T-helper 2 cell treated with Interferon-gamma antibody and Interleukin-4, amounts not matched to agents 5 μg/mL and 100 μg/mL, for 36 hours (primary cell): ENCODE results near the gene KLRB1.
"Not testable (repeated sequence)": the region's sequence is repeated elsewhere in the genome, so short reads cannot be mapped to it uniquely, and the experiment has no call there.

ENCODE experiments used
- DNase-seq: peaks from one replicate; pipeline ENCODE4 v3.0.0; 2021; ENCODE audit warnings: low spot score
- H3K27ac Mint-ChIP-seq: one replicate; pipeline ENCODE4 v1.8.0; 2021; ENCODE audit warnings: mild to moderate bottlenecking, mixed read lengths
- H3K27me3 Mint-ChIP-seq: one replicate; pipeline ENCODE4 v1.8.0; 2021; ENCODE audit warnings: low read depth, mixed read lengths
- H3K36me3 Mint-ChIP-seq: one replicate; pipeline ENCODE4 v1.8.0; 2021; ENCODE audit warnings: low read depth, mixed read lengths
- H3K4me1 Mint-ChIP-seq: one replicate; pipeline ENCODE4 v1.8.0; 2021; ENCODE audit warnings: low read depth, mixed read lengths
- H3K4me3 Mint-ChIP-seq: one replicate; pipeline ENCODE4 v1.8.0; 2022; ENCODE audit warnings: mild to moderate bottlenecking, moderate library complexity, mixed read lengths
- H3K9me3 Mint-ChIP-seq: one replicate; pipeline ENCODE4 v1.8.0; 2021; ENCODE audit warnings: mixed read lengths

KLRB1 gene

GRCh38 chr12:9607716-9608115, at the start of gene KLRB1:
Gene KLRB1 (minus strand): TSS chr12:9607916. CDS start chr12:9607839, 77 bp downstream.
- Mint-ChIP-seq H3K27ac (no peak within 1 kb of the TSS), H3K36me3 (peaks cover 26% of the 10 kb centered on the region), H3K9me3 (peaks cover 28% of the 10 kb centered on the region), H3K4me1 (peaks cover 12% of the 10 kb centered on the region), H3K27me3 (peaks cover 15% of the 10 kb centered on the region), H3K4me3 (no peak within 1 kb of the TSS)
- no peak for DNase-seq

DNA sequence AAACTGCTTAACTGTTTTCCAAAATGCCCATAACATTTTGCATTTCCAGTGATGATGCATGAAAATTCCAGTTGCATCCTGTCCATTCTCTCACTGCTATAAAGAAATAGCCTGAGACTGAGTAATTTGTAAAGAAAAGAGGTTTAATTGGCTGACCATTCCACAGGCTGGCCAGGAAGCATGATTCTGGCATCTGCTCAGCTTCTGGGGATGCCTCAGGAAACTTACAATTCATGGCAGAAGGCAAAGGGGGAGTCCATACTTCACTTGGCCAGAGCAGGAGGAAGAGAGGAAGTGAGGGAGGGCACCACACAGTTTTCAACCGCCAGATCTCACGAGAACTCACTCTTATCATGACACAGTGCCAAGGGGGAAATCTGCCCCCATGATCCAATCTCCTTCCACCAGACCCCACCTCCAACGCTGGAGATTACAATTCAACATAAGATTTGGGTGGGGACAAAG, 43.6 kb upstream of the KLRB1 start:
- peaks cover 6% of the 10 kb centered on the region for H3K9me3 Mint-ChIP-seq
- peak overlapping the region; percentile 93 for H3K27ac Mint-ChIP-seq
- peaks cover 60% of the 10 kb centered on the region for H3K4me1 Mint-ChIP-seq
- peaks cover 73% of the 10 kb centered on the region for H3K36me3 Mint-ChIP-seq
- H3K4me3 Mint-ChIP-seq, result peak overlapping the region; percentile 99
- peak; percentile 73 for DNase-seq
- H3K27me3 Mint-ChIP-seq, result peaks cover 3% of the 10 kb centered on the region

DNA sequence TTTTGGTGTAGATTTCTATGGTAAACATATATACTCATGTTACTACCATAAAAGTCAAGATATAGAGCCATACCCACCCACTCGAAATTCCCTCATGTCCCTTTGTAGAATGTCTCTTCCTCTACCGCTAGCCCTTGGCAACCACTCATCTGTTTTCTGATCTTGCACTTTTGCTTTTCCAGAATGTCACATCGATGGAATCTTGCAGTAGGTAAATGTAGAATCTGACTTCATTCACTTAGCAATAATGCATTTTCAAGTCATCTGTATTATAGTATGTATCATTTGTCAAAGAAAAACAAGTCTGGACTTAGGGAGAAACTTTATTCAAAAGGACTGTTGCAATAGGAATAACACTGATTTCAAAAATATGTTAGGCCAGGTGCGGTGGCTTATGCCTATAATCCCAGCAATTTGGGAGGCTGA, 42.4 kb upstream of the KLRB1 start:
- H3K4me3 Mint-ChIP-seq, result peak overlapping the region; percentile 99
- peak overlapping the region; percentile 93 for H3K27ac Mint-ChIP-seq
- peaks cover 12% of the 10 kb centered on the region for H3K9me3 Mint-ChIP-seq
- peaks cover 55% of the 10 kb centered on the region for H3K4me1 Mint-ChIP-seq
- peaks cover 65% of the 10 kb centered on the region for H3K36me3 Mint-ChIP-seq
- H3K27me3 Mint-ChIP-seq, result peaks cover 3% of the 10 kb centered on the region
- DNase-seq, result no peak

- peaks cover 19% of the 10 kb centered on the region for H3K9me3 Mint-ChIP-seq
- H3K27me3 Mint-ChIP-seq, result peaks cover 3% of the 10 kb centered on the region
- H3K27ac Mint-ChIP-seq, result peak overlapping the region; percentile 93
- H3K4me3 Mint-ChIP-seq, result peak overlapping the region; percentile 99
- H3K4me1 Mint-ChIP-seq, result peaks cover 53% of the 10 kb centered on the region
- DNase-seq, result no peak
- H3K36me3 Mint-ChIP-seq, result peaks cover 65% of the 10 kb centered on the region
Measured at GRCh38 chr12:9649532-9649940, 41.8 kb upstream of the KLRB1 start.

GRCh38 chr12:9648701-9649531, 41.2 kb upstream of the KLRB1 start:
- peaks cover 24% of the 10 kb centered on the region for H3K9me3 Mint-ChIP-seq
- H3K4me1 Mint-ChIP-seq, result peaks cover 52% of the 10 kb centered on the region
- no peak for DNase-seq
- H3K4me3 Mint-ChIP-seq, result peak overlapping the region; percentile 99
- peaks cover 61% of the 10 kb centered on the region for H3K36me3 Mint-ChIP-seq
- peak overlapping the region; percentile 93 for H3K27ac Mint-ChIP-seq
- peaks cover 3% of the 10 kb centered on the region for H3K27me3 Mint-ChIP-seq

DNA sequence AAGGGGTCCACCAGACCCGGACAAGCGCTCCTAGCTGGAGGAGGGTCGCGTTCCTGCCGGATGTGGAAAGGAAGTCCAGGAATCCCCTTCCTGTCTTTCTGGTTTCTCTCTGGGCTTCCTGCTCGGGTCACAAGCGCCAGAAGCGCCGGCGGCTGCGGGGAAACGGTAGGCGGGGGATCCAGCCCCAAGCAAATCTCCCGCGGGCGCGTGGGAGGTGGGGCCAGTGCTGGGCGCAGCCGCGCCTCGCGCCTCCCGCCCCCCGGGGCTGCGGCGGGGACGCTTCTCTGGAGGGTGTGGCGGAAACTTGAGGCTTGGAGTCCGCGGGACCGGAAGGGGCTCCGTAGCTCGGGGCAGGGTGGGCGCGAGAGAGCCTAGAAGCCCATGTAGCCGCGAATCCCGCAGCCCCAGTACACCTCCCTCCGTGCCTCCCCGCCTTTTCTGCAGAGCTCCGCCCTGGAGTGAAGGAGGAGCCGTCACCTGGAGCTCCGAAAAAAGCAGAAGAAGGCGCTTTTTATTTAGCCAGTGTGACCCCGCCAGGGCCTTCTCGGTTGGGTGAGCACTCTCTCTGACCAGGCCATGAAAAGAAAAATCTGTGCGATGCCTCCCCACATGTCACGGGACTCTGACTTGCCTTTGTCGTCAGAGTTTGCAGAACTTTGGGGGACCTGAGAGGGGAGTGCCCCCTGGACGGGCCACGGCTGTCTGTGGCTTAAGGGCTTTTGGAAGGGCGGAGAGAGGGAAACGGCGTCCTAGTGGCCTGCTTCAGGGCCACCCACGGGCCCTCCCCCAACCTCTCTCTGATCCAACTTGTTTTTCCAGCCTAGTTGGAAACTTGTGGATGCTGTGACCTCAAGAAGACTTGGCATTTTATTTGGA, 40.3 kb upstream of the KLRB1 start:
- peaks cover 52% of the 10 kb centered on the region for H3K4me1 Mint-ChIP-seq
- H3K27ac Mint-ChIP-seq, result peak overlapping the region; percentile 93
- peaks cover 56% of the 10 kb centered on the region for H3K36me3 Mint-ChIP-seq
- H3K9me3 Mint-ChIP-seq, result peaks cover 27% of the 10 kb centered on the region
- peak overlapping the region; percentile 99 for H3K4me3 Mint-ChIP-seq
- peak; percentile 96 for DNase-seq
- peaks cover 3% of the 10 kb centered on the region for H3K27me3 Mint-ChIP-seq

- peak overlapping the region; percentile 99 for H3K4me3 Mint-ChIP-seq
- no peak for DNase-seq
- H3K4me1 Mint-ChIP-seq, result peaks cover 54% of the 10 kb centered on the region
- peaks cover 3% of the 10 kb centered on the region for H3K27me3 Mint-ChIP-seq
- H3K36me3 Mint-ChIP-seq, result peaks cover 54% of the 10 kb centered on the region
- peak overlapping the region; percentile 90 for H3K27ac Mint-ChIP-seq
- H3K9me3 Mint-ChIP-seq, result peaks cover 27% of the 10 kb centered on the region
Measured at GRCh38 chr12:9646794-9647781, 39.4 kb upstream of the KLRB1 start.

DNA sequence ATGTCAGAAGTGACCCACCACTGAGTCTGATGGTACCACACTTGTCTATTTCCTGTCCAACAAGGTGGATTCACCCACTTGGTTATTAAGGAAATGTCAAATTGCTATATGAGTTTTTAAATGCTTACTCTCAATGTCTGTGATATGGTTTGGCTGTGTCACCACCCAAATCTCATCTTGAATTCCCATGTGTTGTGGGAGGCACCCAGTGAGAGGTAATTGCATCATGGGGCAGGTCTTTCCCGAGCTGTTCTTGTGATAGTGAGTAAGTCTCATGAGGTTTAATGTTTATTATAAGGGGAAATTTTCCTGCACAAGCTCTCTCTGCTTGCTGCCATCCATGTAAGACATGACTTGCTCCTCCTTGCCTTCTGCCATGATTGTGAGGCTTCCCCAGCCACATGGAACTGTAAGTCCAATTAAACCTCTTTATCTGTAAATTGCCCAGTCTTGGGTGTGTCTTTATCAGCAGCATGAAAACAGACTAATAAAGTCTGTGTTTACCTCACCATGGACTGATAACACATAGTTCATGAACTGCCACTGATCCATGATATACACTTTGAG, 37.4 kb upstream of the KLRB1 start:
- H3K36me3 Mint-ChIP-seq, result peaks cover 49% of the 10 kb centered on the region

GRCh38 chr12:9643266-9643660, 35.5 kb upstream of the KLRB1 start:
- Mint-ChIP-seq H3K36me3 (peaks cover 38% of the 10 kb centered on the region), H3K27ac (peak overlapping the region; percentile 19), H3K9me3 (peaks cover 48% of the 10 kb centered on the region), H3K4me3 (peak overlapping the region; percentile 9), H3K4me1 (peaks cover 45% of the 10 kb centered on the region), H3K27me3 (no peaks in the 10 kb centered on the region)
- DNase-seq, result no peak

More for the DNA sequence above, 37.4 kb upstream of the KLRB1 start:
- peaks cover 42% of the 10 kb centered on the region for H3K4me1 Mint-ChIP-seq
- not testable (repeated sequence) for H3K27me3 Mint-ChIP-seq, DNase-seq, H3K27ac Mint-ChIP-seq
- peak overlapping the region; percentile 7 for H3K4me3 Mint-ChIP-seq
- H3K9me3 Mint-ChIP-seq, result peaks cover 37% of the 10 kb centered on the region

GRCh38 chr12:9642606-9643265, 35.0 kb upstream of the KLRB1 start:
- H3K27me3 Mint-ChIP-seq, result no peaks in the 10 kb centered on the region
- no peak overlapping the region for H3K4me3 Mint-ChIP-seq
- H3K36me3 Mint-ChIP-seq, result peaks cover 35% of the 10 kb centered on the region
- H3K4me1 Mint-ChIP-seq, result peaks cover 47% of the 10 kb centered on the region
- peak overlapping the region; percentile 47 for H3K27ac Mint-ChIP-seq
- H3K9me3 Mint-ChIP-seq, result peaks cover 51% of the 10 kb centered on the region
- no peak for DNase-seq

DNA sequence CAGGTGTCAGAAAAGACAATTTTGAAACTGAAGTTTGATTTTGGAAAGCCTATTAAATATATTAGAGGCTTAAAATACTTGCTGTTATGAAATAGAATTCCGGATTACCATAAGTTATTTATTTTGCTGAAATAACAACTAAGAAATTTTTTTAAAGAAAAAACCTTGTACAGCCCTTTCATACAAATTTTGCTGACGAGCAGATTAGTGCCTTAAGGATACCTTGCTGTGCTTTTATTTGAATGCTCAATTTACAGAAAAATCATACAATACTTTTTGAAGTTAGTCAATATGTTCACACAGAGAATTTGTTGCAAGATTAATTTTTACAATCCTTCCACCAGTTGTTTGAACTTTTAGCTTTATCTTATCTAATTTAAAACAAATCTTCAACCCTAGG, 32.3 kb upstream of the KLRB1 start:
- Mint-ChIP-seq H3K4me1 (peaks cover 45% of the 10 kb centered on the region), H3K27ac (no peak overlapping the region), H3K4me3 (no peak overlapping the region), H3K36me3 (peaks cover 31% of the 10 kb centered on the region), H3K27me3 (no peaks in the 10 kb centered on the region), H3K9me3 (peaks cover 43% of the 10 kb centered on the region)
- DNase-seq, result no peak

DNA sequence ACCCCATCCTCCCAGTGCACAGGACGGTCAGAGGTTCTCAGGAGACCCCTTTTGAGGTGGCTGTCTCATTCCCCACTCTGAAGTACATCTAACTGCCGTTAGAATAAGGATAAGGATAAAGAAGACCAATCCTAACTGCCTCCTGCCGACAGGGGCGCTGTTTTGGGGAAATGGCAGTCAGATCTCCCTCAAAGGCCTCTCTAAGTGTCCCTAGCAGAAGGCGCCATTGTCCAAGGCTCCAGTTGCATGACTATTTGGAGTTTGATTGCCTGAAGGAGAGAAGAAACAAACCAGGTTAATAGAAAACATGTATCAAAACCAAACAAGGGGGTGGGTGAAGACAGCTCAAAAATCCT, 29.1 kb upstream of the KLRB1 start:
- H3K36me3 Mint-ChIP-seq, result peaks cover 24% of the 10 kb centered on the region
- H3K4me3 Mint-ChIP-seq, result no peak overlapping the region
- peaks cover 39% of the 10 kb centered on the region for H3K4me1 Mint-ChIP-seq
- H3K27ac Mint-ChIP-seq, result no peak overlapping the region
- DNase-seq, result no peak
- peaks cover 30% of the 10 kb centered on the region for H3K9me3 Mint-ChIP-seq
- H3K27me3 Mint-ChIP-seq, result no peaks in the 10 kb centered on the region
